Fibroblast of the aortic adventitia (primary cell): ENCODE data around the gene ACTC1. TPM values are rescaled to one million over a fixed set of nuclear protein-coding genes. Genes with fewer than 3 reads are reported as not detected.

Experiments
- DNase-seq: peaks from one replicate; pipeline ENCODE4 v3.0.0-alpha.2; 2010; ENCODE audit warnings: low read depth
- H3K4me3 ChIP-seq: 2 replicates; pipeline ENCODE4 v1.5.1; 2011; ENCODE audit warnings: low read depth, mild to moderate bottlenecking, control low read depth, low read length, moderate library complexity
- total RNA-seq: library from RNA; depleted of rRNA; stranded (reverse); fragments of >200 nt; gene quantifications from 2 replicates; pipeline ENCODE4 v1.2.3, GENCODE V29; 2012; ENCODE audit warnings: low replicate concordance
- TF ChIP-seq, protein P1 (sequence below): IDR thresholded peaks from 2 replicates; pipeline ENCODE4 v1.5.1; 2011; ENCODE audit warnings: mild to moderate bottlenecking, low read length, control low read depth, inconsistent platforms; ENCODE audit not compliant: insufficient read depth

Gene ACTC1
- total RNA-seq, 1 donor, result not detected

DNA sequence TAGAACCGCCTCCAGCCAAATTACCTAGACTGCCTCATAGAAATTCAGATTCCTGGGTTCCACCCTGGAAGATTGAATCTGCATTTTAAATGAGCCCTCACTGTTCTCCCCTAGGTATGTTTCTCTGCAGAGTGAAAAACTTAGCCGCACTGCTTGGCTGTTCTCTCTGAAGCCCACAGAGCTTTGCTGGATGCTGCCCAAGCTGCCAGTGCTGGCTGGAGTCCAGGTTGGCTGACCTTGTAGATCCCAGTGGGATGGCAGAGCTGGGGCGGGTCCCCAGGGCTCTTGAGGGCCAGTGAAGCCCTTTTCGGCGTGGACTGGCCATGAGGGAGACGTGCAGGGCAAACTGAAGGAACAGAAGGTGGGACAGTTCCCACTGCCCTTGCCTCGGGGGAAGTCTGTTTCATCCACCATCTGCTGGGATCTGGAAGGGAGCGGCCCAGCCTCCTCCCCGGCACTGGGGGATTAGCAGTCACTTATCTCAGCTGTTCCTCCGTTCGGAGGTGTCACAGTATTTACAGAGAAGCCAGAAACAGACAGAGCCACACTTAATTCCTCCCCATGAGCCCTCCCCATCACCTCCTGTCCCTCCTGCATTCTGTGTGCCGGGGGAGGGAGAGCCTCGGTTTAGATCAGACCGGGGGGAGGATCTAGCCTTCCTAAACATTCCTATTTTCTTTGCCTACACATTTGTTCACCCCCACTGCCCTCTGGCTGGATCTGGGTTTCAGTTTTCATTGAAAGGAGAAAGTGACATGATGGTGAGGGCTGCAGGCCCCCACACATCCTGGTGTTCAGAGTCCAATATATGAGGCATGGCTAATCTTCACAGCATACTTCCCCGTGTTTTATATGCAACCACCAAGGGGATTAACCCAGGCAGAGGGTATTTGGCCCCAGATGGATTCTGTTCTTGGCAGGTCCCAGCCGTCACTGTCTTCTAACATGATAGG is 4.1 kb upstream of the ACTC1 start:
- no peak overlapping the region for H3K4me3 ChIP-seq
- TF ChIP-seq, protein P1, sequence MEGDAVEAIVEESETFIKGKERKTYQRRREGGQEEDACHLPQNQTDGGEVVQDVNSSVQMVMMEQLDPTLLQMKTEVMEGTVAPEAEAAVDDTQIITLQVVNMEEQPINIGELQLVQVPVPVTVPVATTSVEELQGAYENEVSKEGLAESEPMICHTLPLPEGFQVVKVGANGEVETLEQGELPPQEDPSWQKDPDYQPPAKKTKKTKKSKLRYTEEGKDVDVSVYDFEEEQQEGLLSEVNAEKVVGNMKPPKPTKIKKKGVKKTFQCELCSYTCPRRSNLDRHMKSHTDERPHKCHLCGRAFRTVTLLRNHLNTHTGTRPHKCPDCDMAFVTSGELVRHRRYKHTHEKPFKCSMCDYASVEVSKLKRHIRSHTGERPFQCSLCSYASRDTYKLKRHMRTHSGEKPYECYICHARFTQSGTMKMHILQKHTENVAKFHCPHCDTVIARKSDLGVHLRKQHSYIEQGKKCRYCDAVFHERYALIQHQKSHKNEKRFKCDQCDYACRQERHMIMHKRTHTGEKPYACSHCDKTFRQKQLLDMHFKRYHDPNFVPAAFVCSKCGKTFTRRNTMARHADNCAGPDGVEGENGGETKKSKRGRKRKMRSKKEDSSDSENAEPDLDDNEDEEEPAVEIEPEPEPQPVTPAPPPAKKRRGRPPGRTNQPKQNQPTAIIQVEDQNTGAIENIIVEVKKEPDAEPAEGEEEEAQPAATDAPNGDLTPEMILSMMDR, result no peak
- no peak for DNase-seq

DNA sequence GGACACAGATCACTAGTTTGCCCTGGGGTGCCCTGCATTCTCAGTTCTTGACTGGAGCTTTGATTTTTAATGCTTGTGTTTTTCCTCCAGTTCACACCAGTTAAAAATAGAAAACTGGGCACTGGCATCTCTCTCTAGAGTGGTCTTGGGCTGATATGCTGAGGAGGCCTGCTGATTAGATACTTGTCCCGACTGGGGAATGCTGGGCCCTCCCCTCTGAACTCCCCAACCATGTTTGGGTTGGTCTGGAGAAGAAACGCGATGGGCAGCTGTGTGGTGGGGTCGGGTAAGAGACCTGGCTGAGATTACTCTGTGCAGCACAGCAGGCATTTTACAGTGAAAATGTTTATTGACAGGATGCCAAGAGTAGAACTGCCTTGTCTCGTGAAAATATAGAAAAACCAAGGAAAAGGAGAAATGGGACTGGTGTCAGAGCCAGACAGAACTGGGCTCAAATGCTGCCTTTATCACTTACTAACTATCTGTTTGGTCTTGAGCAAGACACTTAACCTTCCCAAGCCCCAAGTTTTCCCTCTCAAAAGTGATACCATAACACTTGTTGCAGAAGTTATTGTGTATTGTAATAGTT is 1.6 kb upstream of the ACTC1 start:
- no peak for DNase-seq
- H3K4me3 ChIP-seq, result no peak overlapping the region
- TF ChIP-seq, protein P1, result no peak

DNA sequence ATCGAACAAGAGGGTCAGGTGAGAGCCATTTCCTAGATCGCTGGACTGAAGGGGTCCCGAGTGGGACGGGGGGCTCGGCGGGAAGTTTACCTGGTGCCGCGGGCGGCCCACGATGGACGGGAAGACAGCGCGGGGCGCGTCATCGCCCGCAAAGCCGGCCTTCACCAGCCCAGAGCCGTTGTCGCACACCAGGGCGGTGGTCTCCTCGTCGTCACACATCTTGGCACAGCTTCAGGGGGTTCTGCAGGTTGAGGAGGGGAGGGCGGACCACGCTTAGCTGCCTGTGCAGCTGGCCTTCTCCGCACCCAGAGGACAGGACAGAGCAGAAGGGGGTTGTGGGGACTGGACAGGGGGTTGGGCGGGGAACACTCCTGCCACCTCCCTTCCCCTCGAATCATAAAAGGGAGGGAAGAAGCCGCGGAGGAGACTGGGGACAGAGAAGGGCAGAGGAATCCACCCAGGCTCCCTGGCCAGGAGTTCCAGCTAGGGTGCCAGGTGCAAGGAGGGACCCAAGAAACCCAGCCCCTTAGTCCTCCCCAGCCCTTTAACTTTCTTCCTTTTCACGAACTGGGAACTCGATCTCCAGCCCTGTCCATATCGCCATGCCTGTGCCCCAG is 651 bp downstream of the ACTC1 start:
- no peak for DNase-seq
- TF ChIP-seq, protein P1, result no peak
- no peak overlapping the region for H3K4me3 ChIP-seq

DNA sequence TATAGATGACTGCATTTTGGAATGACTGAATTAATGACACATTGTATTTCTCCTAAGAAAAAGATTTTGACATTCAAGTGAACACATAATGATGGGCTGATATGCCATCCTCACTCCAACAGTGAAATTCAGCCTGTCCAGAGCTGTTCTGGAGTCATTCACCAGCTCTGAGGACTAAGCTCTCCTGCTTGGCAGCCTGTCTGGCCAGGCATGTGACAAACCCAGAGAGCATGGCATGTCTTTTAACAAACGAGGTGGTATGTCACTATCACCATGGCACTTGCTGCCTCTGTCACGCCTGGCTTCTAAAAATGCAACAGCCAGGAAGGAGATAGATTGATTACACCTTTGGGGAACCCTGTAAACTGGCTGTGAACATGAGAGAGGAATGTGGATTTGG is 1.4 kb downstream of the ACTC1 start:
- no peak for DNase-seq

GRCh38 chr15:34793071-34793470 is 2.3 kb downstream of the ACTC1 start:
- DNase-seq, result no peak
- no peak overlapping the region for H3K4me3 ChIP-seq
- TF ChIP-seq, protein P1, result no peak

More for the DNA sequence above, 1.4 kb downstream of the ACTC1 start:
- no peak overlapping the region for H3K4me3 ChIP-seq
- TF ChIP-seq, protein P1, result no peak

- TF ChIP-seq, protein P1, result no peak
- no peak for DNase-seq
- H3K4me3 ChIP-seq, result no peak overlapping the region
Observed at GRCh38 chr15:34791701-34792100, 3.6 kb downstream of the ACTC1 start.
